ENCODE data around the gene E2F6. TPM values are rescaled to one million over a fixed set of nuclear protein-coding genes. Genes with fewer than 3 reads are reported as not detected.
A peak's percentile ranks its signal among the peaks of the same experiment; 100 is the strongest.

The E2F6 gene
- total and polyA plus RNA-seq, 2 of the 8 experiments (the other 6 are each of a cell fraction or from before 2014, with no cell fraction given) = 8.3 to 14.9 TPM

GRCh38 chr2:11465485-11466306, at the start of gene E2F6 (continued):
- no peak for TF ChIP-seq SIX5 (IDR thresholded peaks at IDR 0.05; ENCODE audit: low read depth, low read length)
- peak; percentile 88 for TF ChIP-seq YY1 (IDR thresholded peaks at IDR 0.05; ENCODE audit: low read depth, low read length)
- peak; percentile 87 for TF ChIP-seq BACH1 (IDR thresholded peaks at IDR 0.05; ENCODE audit: low read length)
- peak; percentile 85 for TF ChIP-seq NRF1 (IDR thresholded peaks at IDR 0.05; ENCODE audit: low read depth, low read length)
- TF ChIP-seq KDM1A (IDR thresholded peaks at IDR 0.05; ENCODE audit: borderline replicate concordance, low read length) = peak; percentile 21; the same call in 1 of the 2 replicates
- peak; percentile 52 for TF ChIP-seq CHD2 (IDR thresholded peaks at IDR 0.05; ENCODE audit: low read length)
- peak; percentile 66 for TF ChIP-seq TAF1 (IDR thresholded peaks at IDR 0.05; ENCODE audit: low read depth, low read length)
- peak; percentile 92 for TF ChIP-seq ATF2 (IDR thresholded peaks at IDR 0.05; ENCODE audit: low read length)
- no peak for TF ChIP-seq SIRT6 (IDR thresholded peaks at IDR 0.05; ENCODE audit: low read length)
- no peak for TF ChIP-seq BRCA1 (IDR thresholded peaks at IDR 0.05; ENCODE audit: low read depth, low read length)
- TF ChIP-seq NANOG (IDR thresholded peaks at IDR 0.05; ENCODE audit: insufficient read depth, low read depth, low read length, poor library complexity, severe bottlenecking) = no peak
- peak; percentile 41; the same call in 1 of the 2 replicates for TF ChIP-seq TBP (IDR thresholded peaks at IDR 0.05; ENCODE audit: low read depth, low read length)
- TF ChIP-seq JUND (IDR thresholded peaks at IDR 0.05; ENCODE audit: low read length) = peak; percentile 66
- 0 out of 2 replicates have a peak, but pooled peaks have one; percentile 54 for TF ChIP-seq PHF8 (conservative IDR thresholded peaks at IDR 0.05; ENCODE audit: low read depth, low read length)
- no peak for TF ChIP-seq ZNF274 (IDR thresholded peaks at IDR 0.05; ENCODE audit: borderline replicate concordance, extremely low read depth, low read length)
- peak; percentile 100 for TF ChIP-seq SP1 (IDR thresholded peaks at IDR 0.05; ENCODE audit: low read depth, low read length)
- TF ChIP-seq POLR2AphosphoS5 (IDR thresholded peaks at IDR 0.05; ENCODE audit: low read depth, low read length) = no peak
- TF ChIP-seq EZH2 (IDR thresholded peaks at IDR 0.05; ENCODE audit: low read depth, low read length, severe bottlenecking) = no peak
- TF ChIP-seq MAFK (IDR thresholded peaks at IDR 0.05; ENCODE audit: low read depth, low read length) = 0 out of 2 replicates have a peak, but pooled peaks have one; percentile 12
- TF ChIP-seq GABPA (IDR thresholded peaks at IDR 0.05; ENCODE audit: borderline replicate concordance, insufficient read depth, low read length) = no peak
- TF ChIP-seq TAF7 (optimal IDR thresholded peaks at IDR 0.05; ENCODE audit: borderline replicate concordance, low read depth, low read length) = no peak
- no peak for TF ChIP-seq HDAC6 (IDR thresholded peaks at IDR 0.05; ENCODE audit: low read depth, low read length)
- no peak for TF ChIP-seq CREB1 (IDR thresholded peaks at IDR 0.05)
- TF ChIP-seq ASH2L (IDR thresholded peaks at IDR 0.05; ENCODE audit: low read length) = peak; percentile 55

All from H1 (cell line).